Measurements from ENCODE around the gene METAP2.

GRCh38 chr12:95545303-95545702 is 71.4 kb downstream of the METAP2 start:
- no peak for TF ChIP-seq CTCF (IDR thresholded peaks at IDR 0.05; ENCODE audit: low read length)
- TF ChIP-seq EZH2 (IDR thresholded peaks at IDR 0.05; ENCODE audit: borderline replicate concordance, low read length): no peak
